GM21423 (cell line): ENCODE measurements around the gene PDZRN3.

Experiments
- ATAC-seq: cut with Tn5 transposase; IDR thresholded peaks from one replicate; pipeline ENCODE4 v1.9.1; 2021; ENCODE audit warnings: mild to moderate bottlenecking, moderate library complexity; ENCODE audit not compliant: unreplicated experiment

Gene PDZRN3

GRCh38 chr3:73624017-73624820 lies 522 bp downstream of the PDZRN3 start:
- no peak for ATAC-seq

DNA sequence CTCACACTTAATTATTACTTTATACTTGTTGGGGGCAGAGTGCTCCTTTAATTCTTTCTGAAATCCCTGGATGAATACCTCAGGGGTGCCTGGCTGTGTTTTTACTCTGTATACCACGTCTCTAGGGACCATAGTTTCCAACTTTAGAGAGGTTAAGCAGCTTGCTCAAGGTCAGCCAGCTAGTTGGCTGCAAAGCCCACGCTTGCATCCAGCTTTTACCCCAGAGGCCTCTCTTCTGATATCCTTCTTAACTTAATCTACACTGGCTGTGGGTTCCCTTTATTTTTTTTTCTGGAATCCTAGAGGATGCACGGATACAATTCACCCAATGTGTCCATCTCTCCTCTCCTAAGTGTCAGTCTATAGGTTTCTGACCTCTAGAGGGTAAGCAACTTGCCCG lies 1.4 kb downstream of the PDZRN3 start:
- no peak for ATAC-seq

GRCh38 chr3:73622091-73622805 lies 2.5 kb downstream of the PDZRN3 start:
- no peak for ATAC-seq

GRCh38 chr3:73621388-73621787 lies 3.4 kb downstream of the PDZRN3 start:
- ATAC-seq, result no peak

GRCh38 chr3:73618461-73618860 lies 6.3 kb downstream of the PDZRN3 start:
- ATAC-seq, result no peak

- ATAC-seq, result no peak
These were observed 8.7 kb downstream of the PDZRN3 start for GRCh38 chr3:73616056-73616455.

DNA sequence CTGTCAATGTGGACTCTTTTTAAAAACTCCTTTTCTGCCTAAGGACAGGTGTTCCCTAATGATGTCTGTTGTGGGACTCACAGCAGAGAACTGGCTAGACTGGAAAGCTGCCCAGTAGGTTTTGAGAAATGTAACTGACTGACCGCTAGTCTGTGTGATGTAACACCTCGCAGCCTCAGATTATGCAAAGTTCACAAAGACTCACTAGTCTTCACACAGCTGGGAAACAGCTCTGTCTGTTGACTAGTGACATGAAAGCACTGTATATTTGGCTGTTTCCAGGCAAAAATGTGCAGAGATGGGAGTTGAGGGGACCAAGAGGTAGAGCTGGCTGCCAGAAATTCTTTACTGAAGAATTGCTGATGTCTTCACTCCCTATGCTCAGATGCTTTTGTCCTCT lies 10.3 kb downstream of the PDZRN3 start:
- no peak for ATAC-seq

DNA sequence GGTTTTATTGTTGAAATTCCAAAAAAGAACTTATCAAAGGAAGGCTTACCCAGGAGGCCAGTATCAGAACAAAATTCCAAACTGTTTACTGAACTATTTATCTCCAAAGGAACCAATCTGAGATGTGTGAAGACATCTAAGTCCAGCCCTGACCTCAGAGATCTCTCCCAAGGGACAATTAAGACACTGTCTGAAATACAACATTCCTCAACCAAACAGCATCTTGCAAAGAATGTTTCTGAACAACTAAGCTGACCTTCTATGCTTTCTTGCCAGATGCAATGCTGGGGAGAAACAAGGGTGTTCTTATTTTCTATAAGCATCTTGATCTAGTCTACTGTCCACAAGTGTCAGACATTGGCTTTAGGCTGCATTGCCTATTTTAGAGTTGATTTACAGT lies 13.6 kb downstream of the PDZRN3 start:
- no peak for ATAC-seq

DNA sequence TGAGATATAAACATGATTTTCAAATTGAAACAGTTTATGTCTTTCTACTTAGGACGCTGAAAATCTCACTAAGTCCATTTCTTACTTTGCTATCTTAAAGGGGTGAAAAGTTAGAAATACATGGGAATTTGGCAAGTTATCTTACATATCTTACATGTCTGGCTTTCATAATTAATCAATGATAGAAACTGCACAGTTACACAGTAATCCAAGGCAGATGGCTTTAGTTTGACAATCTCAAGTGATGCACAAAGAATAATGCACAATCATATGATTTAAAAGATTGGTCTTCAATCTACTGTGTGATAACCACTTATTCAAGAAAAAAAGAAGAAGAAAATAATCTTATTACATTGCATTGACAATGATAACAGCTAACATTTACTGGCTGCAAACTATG lies 14.2 kb downstream of the PDZRN3 start:
- ATAC-seq, result no peak

DNA sequence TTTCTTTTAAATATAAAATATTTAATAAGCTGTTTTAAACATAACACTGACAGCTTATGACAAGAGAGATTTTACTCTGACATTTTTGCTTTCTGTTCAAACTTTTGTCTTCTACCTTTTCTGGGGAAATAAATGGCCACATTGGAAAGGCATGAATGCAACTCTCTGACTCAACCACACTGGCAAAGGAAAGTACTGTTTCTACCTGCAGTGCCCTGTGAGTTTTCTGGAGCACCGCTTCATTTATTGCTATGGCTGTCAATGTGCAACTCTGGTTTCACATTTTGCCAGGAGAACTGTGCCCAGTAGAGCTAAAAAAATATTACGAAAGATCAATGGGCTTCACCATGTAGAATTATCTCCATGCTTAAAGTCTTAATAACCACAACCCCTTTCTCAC lies 15.1 kb downstream of the PDZRN3 start:
- no peak for ATAC-seq

GRCh38 chr3:73609315-73609641 lies 15.5 kb downstream of the PDZRN3 start:
- no peak for ATAC-seq

- ATAC-seq, result no peak
These were observed 16.1 kb downstream of the PDZRN3 start for GRCh38 chr3:73608456-73609314.

DNA sequence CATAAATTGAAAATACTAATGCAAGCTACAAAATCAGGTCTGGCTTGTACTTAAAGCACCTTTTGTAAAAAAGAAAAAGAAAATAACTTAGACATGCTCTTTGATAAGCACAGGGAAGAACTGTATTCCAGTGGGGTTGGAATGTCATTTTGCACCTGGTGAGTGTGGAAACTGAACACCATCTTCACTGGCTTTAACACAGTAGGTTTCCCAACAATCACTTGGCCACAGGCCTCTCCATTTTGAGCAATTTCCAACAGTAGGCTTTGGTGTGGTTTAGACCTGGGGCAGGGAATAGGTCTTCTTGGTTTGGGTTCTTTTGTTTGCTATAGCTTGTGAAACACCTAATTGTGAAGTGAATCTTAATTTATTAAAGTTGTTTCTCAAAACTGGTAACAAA lies 18.9 kb downstream of the PDZRN3 start:
- ATAC-seq, result no peak

DNA sequence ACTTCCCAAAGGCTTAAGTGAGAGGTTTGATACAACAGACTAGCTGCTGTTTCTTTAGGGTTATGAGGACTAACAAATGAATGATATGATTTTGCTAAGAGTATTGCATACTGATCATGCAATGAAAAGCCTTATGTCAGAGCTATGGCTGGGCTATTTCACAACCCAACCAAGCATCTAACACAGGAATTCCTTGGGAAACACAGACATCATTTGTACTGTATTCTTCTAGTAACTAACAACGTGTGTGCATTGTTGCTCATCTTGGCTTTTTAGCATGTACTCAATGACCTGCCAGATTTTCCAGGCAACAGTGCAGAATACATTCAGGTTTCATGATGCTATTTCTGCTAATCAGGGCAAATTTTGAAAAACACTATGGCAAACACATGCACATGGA lies 19.3 kb downstream of the PDZRN3 start:
- ATAC-seq, result no peak

DNA sequence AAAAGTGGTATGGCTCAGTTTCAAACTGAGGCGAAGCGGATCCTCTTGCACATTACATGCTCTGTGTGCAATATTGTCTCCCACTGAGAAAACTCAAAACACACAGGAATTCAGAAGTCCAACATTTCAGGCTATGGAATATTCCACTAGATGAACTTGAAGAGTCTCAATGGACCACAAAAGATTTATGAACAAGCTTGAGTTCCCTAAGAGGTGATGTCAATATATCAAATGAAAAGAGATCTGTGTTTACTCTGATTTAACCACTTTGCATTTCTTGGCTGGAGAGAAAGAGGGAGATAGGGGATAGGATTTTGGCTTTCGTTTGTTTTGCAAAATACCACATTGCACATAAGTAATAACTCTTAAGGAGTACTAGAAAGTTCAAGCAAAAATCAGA lies 20.3 kb downstream of the PDZRN3 start:
- no peak for ATAC-seq

DNA sequence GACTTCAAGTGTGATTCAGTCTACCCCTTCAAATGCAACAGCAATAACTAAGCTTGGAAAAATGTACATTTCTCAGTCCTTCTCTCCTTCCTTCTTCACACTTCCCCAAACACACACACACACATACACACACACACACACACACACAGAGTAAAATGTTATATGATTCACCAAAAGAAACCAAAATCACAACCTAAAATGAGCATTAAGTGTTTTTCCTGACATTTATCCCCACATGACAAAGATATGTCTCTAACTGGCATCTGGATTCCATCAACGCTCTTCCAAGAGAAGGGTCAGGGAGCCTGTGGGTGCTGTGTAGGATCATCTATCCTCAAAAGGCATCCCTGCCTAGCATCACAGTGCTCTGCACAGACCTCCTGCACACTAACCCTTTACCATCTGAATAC lies 21.0 kb downstream of the PDZRN3 start:
- ATAC-seq, result no peak

- ATAC-seq, result no peak
These were observed 22.6 kb downstream of the PDZRN3 start for GRCh38 chr3:73602170-73602569.

DNA sequence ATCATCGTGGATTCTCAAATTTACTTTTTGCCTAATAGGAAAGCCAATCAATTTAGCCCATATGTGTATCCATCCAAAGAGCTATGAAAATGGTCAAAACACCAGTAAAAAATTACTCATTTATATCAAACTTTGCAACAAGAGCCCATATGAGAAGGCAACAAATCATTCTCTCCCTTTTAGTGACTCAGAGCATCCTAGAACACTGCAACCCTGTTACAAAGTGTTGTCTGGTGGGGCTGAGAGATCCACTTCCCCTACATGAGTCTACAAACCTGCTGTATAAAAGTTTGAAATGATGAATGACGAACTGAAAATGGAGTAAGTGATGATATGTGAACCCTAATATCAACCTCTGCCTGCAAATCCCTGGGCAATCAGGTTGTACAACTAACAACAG lies 23.3 kb downstream of the PDZRN3 start:
- ATAC-seq, result no peak

- ATAC-seq, result no peak
These were observed 23.7 kb downstream of the PDZRN3 start for GRCh38 chr3:73601011-73601410.

- no peak for ATAC-seq
These were observed 24.3 kb downstream of the PDZRN3 start for GRCh38 chr3:73600293-73600938.

DNA sequence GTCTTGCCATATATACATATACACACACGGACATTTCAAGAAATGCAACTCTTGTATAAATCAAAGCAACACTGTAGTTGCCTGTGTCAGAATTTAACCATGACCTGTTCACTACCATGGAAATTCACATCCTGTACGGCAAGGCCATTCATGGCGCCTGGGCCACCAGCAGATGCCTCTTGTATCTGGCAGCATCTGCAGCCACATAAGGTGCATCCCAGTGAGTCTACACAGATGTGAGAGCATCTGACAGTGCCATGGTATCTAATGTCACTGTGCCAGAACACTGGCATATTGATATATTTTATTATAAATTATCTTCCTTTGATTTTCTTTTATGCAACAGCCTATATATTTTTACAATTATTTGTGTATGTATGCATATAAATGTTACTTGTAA lies 25.1 kb downstream of the PDZRN3 start:
- no peak for ATAC-seq
